Suprapubic skin (tissue), 4 donors: ENCODE measurements around the gene GLIS2.

ENCODE experiments used
- EP300 ChIP-seq: sonication (generic); formaldehyde crosslinking; IDR thresholded peaks from one replicate; pipeline ENCODE4 v1.6.1; 2017; ENCODE audit warnings: antibody characterized with exemption
- POLR2AphosphoS5 ChIP-seq, 3 donors: sonication (generic); formaldehyde crosslinking; IDR thresholded peaks; one replicate each; pipeline ENCODE4 v1.6.1; 2017; ENCODE audit warnings: antibody characterized with exemption in 3 of 3

GRCh38 chr16:4336701-4337539 is 21.1 kb downstream of the GLIS2 start:
- TF ChIP-seq EP300 = no peak
- TF ChIP-seq POLR2AphosphoS5 (IDR thresholded peaks at IDR 0.05) = no peak
